ENCODE data around the gene SEC61B.
A peak's percentile ranks its signal among the peaks of the same experiment; 100 is the strongest.
"Not testable (repeated sequence)": the region's sequence is repeated elsewhere in the genome, so short reads cannot be mapped to it uniquely, and the experiment has no call there.

Gene SEC61B

GRCh38 chr9:99190597-99191283 lies 31.3 kb upstream of the SEC61B start:
- DNase-seq (ENCODE audit: low read depth in 2 of 2): no peak
- no peak for TF ChIP-seq CTCF (IDR thresholded peaks at IDR 0.05; ENCODE audit: low read depth, low read length)
- no peak overlapping the region for H3K4me3 ChIP-seq (replicated peaks in 1 of 2; ENCODE audit: low read depth in 2 of 2, low read length in 2 of 2)

- TF ChIP-seq CTCF (IDR thresholded peaks at IDR 0.05; ENCODE audit: low read depth, low read length): peak; percentile 45
- DNase-seq (ENCODE audit: low read depth in 2 of 2): peak; percentile 14 to 37
Observed at GRCh38 chr9:99192786-99193465, 29.2 kb upstream of the SEC61B start.

GRCh38 chr9:99193466-99193821 lies 28.6 kb upstream of the SEC61B start:
- no peak for DNase-seq (ENCODE audit: low read depth in 2 of 2)
- no peak overlapping the region for H3K4me3 ChIP-seq (replicated peaks in 1 of 2; ENCODE audit: low read depth in 2 of 2, low read length in 2 of 2)
- TF ChIP-seq CTCF (IDR thresholded peaks at IDR 0.05; ENCODE audit: low read depth, low read length): no peak

More at GRCh38 chr9:99192786-99193465, 29.2 kb upstream of the SEC61B start:
- H3K4me3 ChIP-seq (replicated peaks in 1 of 2; ENCODE audit: low read depth in 2 of 2, low read length in 2 of 2): no peak overlapping the region

- DNase-seq (ENCODE audit: low read depth in 2 of 2); H3K4me3 ChIP-seq (replicated peaks in 1 of 2; ENCODE audit: low read depth in 2 of 2, low read length in 2 of 2): not testable (repeated sequence)
Observed at GRCh38 chr9:99196484-99196883, 25.6 kb upstream of the SEC61B start.

- H3K4me3 ChIP-seq (replicated peaks in 1 of 2; ENCODE audit: low read depth in 2 of 2, low read length in 2 of 2): no peak overlapping the region
- no peak for DNase-seq (ENCODE audit: low read depth in 2 of 2)
- no peak for TF ChIP-seq CTCF (IDR thresholded peaks at IDR 0.05; ENCODE audit: low read depth, low read length)
Observed at GRCh38 chr9:99197124-99197630, 24.9 kb upstream of the SEC61B start.

GRCh38 chr9:99197987-99198386 lies 24.1 kb upstream of the SEC61B start:
- H3K4me3 ChIP-seq (replicated peaks in 1 of 2; ENCODE audit: low read depth in 2 of 2, low read length in 2 of 2): no peak overlapping the region
- TF ChIP-seq CTCF (IDR thresholded peaks at IDR 0.05; ENCODE audit: low read depth, low read length): no peak
- no peak for DNase-seq (ENCODE audit: low read depth in 2 of 2)

- DNase-seq (ENCODE audit: low read depth in 2 of 2): no peak
- no peak for TF ChIP-seq CTCF (IDR thresholded peaks at IDR 0.05; ENCODE audit: low read depth, low read length)
Observed at GRCh38 chr9:99199938-99200539, 22.0 kb upstream of the SEC61B start.

More at GRCh38 chr9:99199938-99200539, 22.0 kb upstream of the SEC61B start:
- H3K4me3 ChIP-seq (replicated peaks in 1 of 2; ENCODE audit: low read depth in 2 of 2, low read length in 2 of 2): no peak overlapping the region
